Measurements from ENCODE around the gene SDK1. TPM values are rescaled to one million over a fixed set of nuclear protein-coding genes. Genes with fewer than 3 reads are reported as not detected.
A peak's percentile ranks its signal among the peaks of the same experiment; 100 is the strongest.

Gene SDK1
- total RNA-seq, 1 donor from 2014 or later: 0.26 TPM

- no peak for TF ChIP-seq CTCF (IDR thresholded peaks at IDR 0.05; ENCODE audit: insufficient read depth, low read length, severe bottlenecking)
- H3K27me3 ChIP-seq (ENCODE audit: control insufficient read depth, insufficient read depth, low read length): no peaks in the 10 kb centered on the region
- no peaks in the 10 kb centered on the region for H3K36me3 ChIP-seq (ENCODE audit: control insufficient read depth, insufficient read depth, low read length)
- no peak overlapping the region for H3K4me3 ChIP-seq (ENCODE audit: low read depth, low read length)
- FAIRE-seq (no peak), DNase-seq (ENCODE audit: low read depth) (no peak)
These were observed 268.6 kb downstream of the SDK1 start for GRCh38 chr7:3569643-3570042.

GRCh38 chr7:3573151-3573550 lies 272.1 kb downstream of the SDK1 start:
- Histone ChIP-seq H3K36me3 (ENCODE audit: control insufficient read depth, insufficient read depth, low read length) (no peaks in the 10 kb centered on the region), H3K4me3 (ENCODE audit: low read depth, low read length) (no peak overlapping the region), H3K27me3 (ENCODE audit: control insufficient read depth, insufficient read depth, low read length) (peaks cover 2% of the 10 kb centered on the region)
- no peak for DNase-seq (ENCODE audit: low read depth)
- FAIRE-seq: no peak
- no peak for TF ChIP-seq CTCF (IDR thresholded peaks at IDR 0.05; ENCODE audit: insufficient read depth, low read length, severe bottlenecking)

- Histone ChIP-seq H3K36me3 (ENCODE audit: control insufficient read depth, insufficient read depth, low read length) (no peaks in the 10 kb centered on the region), H3K4me3 (ENCODE audit: low read depth, low read length) (no peak overlapping the region), H3K27me3 (ENCODE audit: control insufficient read depth, insufficient read depth, low read length) (peaks cover 2% of the 10 kb centered on the region)
- no peak for FAIRE-seq
- no peak for TF ChIP-seq CTCF (IDR thresholded peaks at IDR 0.05; ENCODE audit: insufficient read depth, low read length, severe bottlenecking)
- no peak for DNase-seq (ENCODE audit: low read depth)
These were observed 273.3 kb downstream of the SDK1 start for GRCh38 chr7:3574386-3574785.

GRCh38 chr7:3575753-3576531 lies 274.9 kb downstream of the SDK1 start:
- no peak overlapping the region for H3K4me3 ChIP-seq (ENCODE audit: low read depth, low read length)
- peak; percentile 7 for DNase-seq (ENCODE audit: low read depth)
- H3K27me3 ChIP-seq (ENCODE audit: control insufficient read depth, insufficient read depth, low read length): peaks cover 2% of the 10 kb centered on the region
- no peak for TF ChIP-seq CTCF (IDR thresholded peaks at IDR 0.05; ENCODE audit: insufficient read depth, low read length, severe bottlenecking)
- no peaks in the 10 kb centered on the region for H3K36me3 ChIP-seq (ENCODE audit: control insufficient read depth, insufficient read depth, low read length)
- FAIRE-seq: no peak

GRCh38 chr7:3578399-3578798 lies 277.3 kb downstream of the SDK1 start:
- Histone ChIP-seq H3K36me3 (ENCODE audit: control insufficient read depth, insufficient read depth, low read length) (no peaks in the 10 kb centered on the region), H3K27me3 (ENCODE audit: control insufficient read depth, insufficient read depth, low read length) (peaks cover 2% of the 10 kb centered on the region), H3K4me3 (ENCODE audit: low read depth, low read length) (no peak overlapping the region)
- FAIRE-seq: no peak
- TF ChIP-seq CTCF (IDR thresholded peaks at IDR 0.05; ENCODE audit: insufficient read depth, low read length, severe bottlenecking): no peak
- DNase-seq (ENCODE audit: low read depth): no peak
